K562 (cell line): ENCODE data around the gene MEX3D.

Source experiments
- ARID3A ChIP-seq: IDR thresholded peaks from 2 replicates; pipeline ENCODE4 v1.6.1; 2012; ENCODE audit warnings: low read depth, low read length, improper control_type of control experiment, borderline replicate concordance
- CTCF ChIP-seq, 3 experiments: IDR thresholded peaks in 2 of 3; conservative IDR thresholded peaks in 1 of 3; 2 replicates each; pipeline ENCODE4 v1.5.1; 2011 to 2012; ENCODE audit warnings: low read length in 3 of 3, mild to moderate bottlenecking in 3 of 3, control low read depth in 2 of 3, improper control_type of control experiment in 1 of 3, inconsistent platforms in 1 of 3, low read depth in 1 of 3, mixed read lengths in 1 of 3, moderate library complexity in 1 of 3; ENCODE audit not compliant: insufficient read depth in 2 of 3
- MAFK ChIP-seq: IDR thresholded peaks from 2 replicates; pipeline ENCODE4 v1.6.1; 2011; ENCODE audit warnings: low read length, improper control_type of control experiment
- NR1H2 ChIP-seq: sonication (generic); formaldehyde crosslinking; IDR thresholded peaks from 2 replicates; pipeline ENCODE4 v1.4.0; 2020; ENCODE audit warnings: mild to moderate bottlenecking, missing genetic modification reagents
- POLR2A ChIP-seq: fragments of 450-650 bp; conservative IDR thresholded peaks from 2 replicates; pipeline ENCODE4 v1.6.1; 2016
- SIN3B ChIP-seq: fragments of 450-650 bp; IDR thresholded peaks from 2 replicates; pipeline ENCODE4 v1.6.1; 2017; ENCODE audit warnings: low read depth, mild to moderate bottlenecking, moderate library complexity
- SP1 ChIP-seq: sonication (generic); formaldehyde crosslinking; IDR thresholded peaks from 2 replicates; pipeline ENCODE4 v1.8.1; 2022; ENCODE audit warnings: mild to moderate bottlenecking, missing genetic modification reagents
- STAT6 ChIP-seq: sonication (generic); formaldehyde crosslinking; IDR thresholded peaks from 2 replicates; pipeline ENCODE4 v1.8.1; 2023; ENCODE audit warnings: mild to moderate bottlenecking, missing genetic modification reagents
- YY1 ChIP-seq, 3 experiments: IDR thresholded peaks; 2 replicates each; pipeline ENCODE4 v1.6.1; 2011; ENCODE audit warnings: low read length in 2 of 3, mild to moderate bottlenecking in 2 of 3, moderate library complexity in 2 of 3, borderline replicate concordance in 1 of 3, control low read depth in 1 of 3, low read depth in 1 of 3; ENCODE audit not compliant: insufficient read depth in 3 of 3, insufficient replicate concordance in 2 of 3, control insufficient read depth in 1 of 3, insufficient read length in 1 of 3; ENCODE audit errors: extremely low read depth in 1 of 3

- no peak for TF ChIP-seq POLR2A
- TF ChIP-seq SP1 (CRISPR knock-in tag): no peak
- no peak for TF ChIP-seq ARID3A
- TF ChIP-seq SIN3B: no peak
- no peak for TF ChIP-seq MAFK
- no peak for TF ChIP-seq YY1 (IDR thresholded peaks at IDR 0.05; ENCODE audit: borderline replicate concordance in 1 of 3, control insufficient read depth in 1 of 3, extremely low read depth in 1 of 3, insufficient read depth in 3 of 3, insufficient read length in 1 of 3, insufficient replicate concordance in 2 of 3, low read depth in 1 of 3, low read length in 2 of 3)
- TF ChIP-seq NR1H2: no peak
- TF ChIP-seq STAT6 (CRISPR knock-in tag): no peak
- TF ChIP-seq CTCF (IDR thresholded peaks at IDR 0.05 in 2 of 3, conservative IDR thresholded peaks at IDR 0.05 in 1 of 3; ENCODE audit: insufficient read depth in 2 of 3, low read depth in 1 of 3, low read length in 3 of 3): no peak
Measured at GRCh38 chr19:1584500-1585242, 16.5 kb upstream of the MEX3D start.
